ENCODE data around the gene KCND2.
"Not testable (repeated sequence)": the region's sequence is repeated elsewhere in the genome, so short reads cannot be mapped to it uniquely, and the experiment has no call there.

The KCND2 gene

GRCh38 chr7:120502825-120503224 lies 229.8 kb downstream of the KCND2 start:
- no peak for DNase-seq

- no peak for DNase-seq
These were observed 231.4 kb downstream of the KCND2 start for GRCh38 chr7:120504386-120504785.

DNA sequence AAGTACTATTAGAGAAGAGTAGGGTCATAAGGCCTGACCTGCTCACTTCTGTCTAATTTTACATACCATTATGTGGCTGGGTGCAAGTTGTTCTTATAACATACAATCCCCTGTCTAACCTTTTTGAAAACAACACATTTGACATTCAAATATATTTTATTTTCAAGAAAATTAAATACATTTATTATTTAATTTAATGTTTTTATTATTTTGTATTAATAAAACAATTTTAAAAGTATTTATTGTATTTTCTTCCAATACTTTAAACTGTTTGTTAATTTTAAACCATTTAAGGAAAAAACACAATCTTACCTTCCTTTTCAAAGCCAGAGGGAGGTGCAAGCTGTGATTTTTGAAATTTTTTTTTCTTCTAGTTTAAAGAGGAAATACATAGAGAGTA lies 232.8 kb downstream of the KCND2 start:
- no peak for DNase-seq

DNA sequence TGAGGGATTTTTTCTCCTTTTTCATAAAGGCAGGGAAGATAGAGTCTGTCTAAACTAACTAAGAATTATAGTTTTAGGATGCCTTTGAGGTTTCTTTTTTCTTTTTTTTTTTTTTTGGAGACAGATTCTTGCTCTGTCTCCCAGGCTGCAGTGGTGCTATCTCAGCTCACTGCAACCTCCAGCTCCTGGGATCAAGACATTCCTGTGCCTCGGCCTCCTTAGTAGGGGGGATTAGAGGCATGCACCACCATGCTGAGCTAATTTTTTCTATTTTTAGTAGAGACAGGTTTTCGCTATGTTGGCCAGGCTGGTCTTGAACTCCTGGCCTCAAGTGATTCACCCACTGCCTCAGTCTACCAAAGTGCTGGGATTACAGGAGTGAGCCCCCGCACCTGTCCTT lies 239.7 kb downstream of the KCND2 start:
- DNase-seq: no peak

- DNase-seq: no peak
These were observed 246.2 kb downstream of the KCND2 start for GRCh38 chr7:120519224-120519623.

- DNase-seq: no peak
These were observed 249.1 kb downstream of the KCND2 start for GRCh38 chr7:120521761-120522737.

- DNase-seq: no peak
These were observed 251.0 kb downstream of the KCND2 start for GRCh38 chr7:120523985-120524384.

- DNase-seq: no peak
These were observed 254.0 kb downstream of the KCND2 start for GRCh38 chr7:120526902-120527509.

- no peak for DNase-seq
These were observed 256.8 kb downstream of the KCND2 start for GRCh38 chr7:120529736-120530135.

- no peak for DNase-seq
These were observed 265.4 kb downstream of the KCND2 start for GRCh38 chr7:120538335-120538734.

GRCh38 chr7:120539321-120539720 lies 266.3 kb downstream of the KCND2 start:
- DNase-seq: no peak

DNA sequence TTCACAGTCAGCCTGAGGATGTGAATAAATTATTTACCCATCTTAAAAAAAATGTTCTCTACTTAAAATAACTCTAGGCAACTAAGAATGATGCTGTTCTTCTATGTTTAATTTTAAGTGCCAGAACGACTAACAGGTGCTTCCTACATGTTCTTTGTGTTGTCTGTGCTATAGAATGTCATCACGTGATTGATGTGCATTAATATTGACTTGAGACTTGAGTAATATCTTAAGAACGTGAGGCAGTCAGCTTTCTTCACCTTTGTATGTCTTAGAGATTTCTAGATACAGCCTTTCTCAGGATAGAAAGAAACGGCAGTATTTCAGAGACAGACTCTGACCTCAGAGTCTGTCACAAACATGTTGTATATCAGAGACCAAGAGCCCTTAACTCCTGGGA lies 274.6 kb downstream of the KCND2 start:
- DNase-seq: no peak

- DNase-seq: no peak
These were observed 277.6 kb downstream of the KCND2 start for GRCh38 chr7:120550494-120551048.

DNA sequence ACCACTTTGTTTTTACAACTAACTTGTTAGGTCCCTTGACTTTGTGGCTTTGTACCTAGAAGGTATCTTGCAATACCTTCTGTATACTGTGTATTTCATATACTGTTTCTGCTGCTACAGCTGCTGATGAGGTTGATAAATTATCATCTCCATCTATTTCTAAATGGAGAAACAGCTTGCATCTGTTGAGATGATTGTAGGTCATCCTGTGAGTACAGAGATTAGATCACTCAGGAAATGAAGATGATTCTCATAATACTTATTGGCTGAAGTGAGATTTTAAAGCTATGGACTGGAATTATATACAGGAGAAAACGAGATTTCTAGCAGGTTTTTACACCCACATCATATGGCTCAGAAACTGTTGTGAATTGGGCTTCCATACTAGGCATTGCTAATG lies 280.5 kb downstream of the KCND2 start:
- DNase-seq: no peak

DNA sequence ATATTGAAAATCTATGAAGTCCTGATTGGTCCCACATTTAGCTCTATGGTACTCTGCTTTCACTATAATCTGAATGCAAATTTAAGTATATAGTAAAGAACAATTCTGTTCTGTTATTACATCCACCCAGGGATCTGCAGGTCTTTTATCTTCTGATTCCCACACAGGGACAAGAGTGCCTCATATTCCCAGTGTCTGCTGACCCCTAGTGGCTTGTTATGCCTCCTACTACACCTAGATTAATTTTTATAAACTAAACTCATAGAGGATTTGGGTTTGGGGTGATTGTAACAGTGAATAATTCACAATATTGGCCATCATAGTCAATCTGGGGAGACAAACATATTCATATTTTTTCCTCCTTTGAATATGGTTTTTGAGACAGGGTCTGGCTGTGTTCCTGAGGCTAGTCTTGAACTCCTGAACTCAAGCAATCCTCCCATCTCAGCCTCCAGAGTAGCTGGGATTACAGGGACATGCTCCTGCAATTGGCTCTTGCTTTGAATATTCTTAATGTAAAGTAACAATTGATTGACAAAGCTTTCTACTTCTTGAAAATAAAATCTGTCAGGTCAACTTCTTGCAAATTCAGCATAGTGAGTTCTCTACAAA lies 282.1 kb downstream of the KCND2 start:
- DNase-seq: no peak

DNA sequence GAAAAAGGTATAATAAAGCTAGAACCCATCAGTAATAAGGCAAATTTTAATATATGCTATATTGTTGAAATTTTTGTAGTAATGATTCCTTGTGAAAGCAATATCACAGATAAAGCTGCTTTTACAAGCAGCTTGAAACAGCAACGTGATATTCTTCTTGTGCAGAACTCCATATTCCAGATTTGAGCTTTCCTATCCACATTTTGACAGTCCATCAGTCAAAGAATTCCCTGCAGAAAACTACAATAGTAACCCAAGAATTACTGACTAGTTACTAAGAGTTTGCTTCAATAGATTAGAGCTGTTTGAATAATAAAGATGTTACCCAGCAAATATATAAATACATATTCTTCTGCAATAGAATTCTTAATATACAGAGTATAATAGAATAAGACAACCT lies 291.2 kb downstream of the KCND2 start:
- DNase-seq: no peak

DNA sequence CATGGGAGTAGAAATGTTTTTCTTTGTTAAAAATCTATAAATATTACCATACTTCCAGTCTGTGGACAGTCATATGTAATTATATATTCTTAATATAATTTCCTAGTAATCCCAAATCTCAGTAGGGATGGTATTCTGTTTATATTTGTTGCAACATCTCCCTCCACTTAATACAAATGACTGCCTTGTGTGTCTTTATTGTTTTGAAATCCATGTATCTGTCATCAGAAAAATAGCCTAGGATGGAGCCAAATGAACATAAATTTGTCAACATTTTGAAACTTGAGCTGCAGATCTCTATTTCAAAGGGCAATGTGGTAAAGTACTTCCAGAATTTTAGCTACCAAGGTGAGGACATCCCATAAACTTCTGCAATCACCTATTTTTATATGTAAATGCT lies 294.2 kb downstream of the KCND2 start:
- no peak for DNase-seq

DNA sequence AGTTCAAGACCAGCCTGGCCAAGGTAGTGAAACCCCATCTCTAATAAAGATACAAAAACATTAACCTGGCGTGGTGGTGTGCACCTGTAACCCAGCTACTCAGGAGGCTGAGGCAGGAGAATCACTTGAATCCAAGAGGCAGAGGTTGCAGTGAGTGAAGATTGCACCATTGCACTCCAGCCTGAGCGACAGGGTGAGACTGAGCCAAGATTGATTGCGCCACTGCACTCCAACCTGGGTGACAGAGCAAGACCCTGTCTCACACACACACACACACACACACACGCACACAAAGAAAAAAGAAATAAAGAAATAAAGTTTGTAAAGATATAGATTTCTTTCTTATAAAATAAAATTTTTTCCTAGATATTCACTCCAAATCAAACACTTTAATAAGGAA lies 305.7 kb downstream of the KCND2 start:
- not testable (repeated sequence) for DNase-seq

- DNase-seq: no peak
These were observed 309.9 kb downstream of the KCND2 start for GRCh38 chr7:120582916-120583315.

DNA sequence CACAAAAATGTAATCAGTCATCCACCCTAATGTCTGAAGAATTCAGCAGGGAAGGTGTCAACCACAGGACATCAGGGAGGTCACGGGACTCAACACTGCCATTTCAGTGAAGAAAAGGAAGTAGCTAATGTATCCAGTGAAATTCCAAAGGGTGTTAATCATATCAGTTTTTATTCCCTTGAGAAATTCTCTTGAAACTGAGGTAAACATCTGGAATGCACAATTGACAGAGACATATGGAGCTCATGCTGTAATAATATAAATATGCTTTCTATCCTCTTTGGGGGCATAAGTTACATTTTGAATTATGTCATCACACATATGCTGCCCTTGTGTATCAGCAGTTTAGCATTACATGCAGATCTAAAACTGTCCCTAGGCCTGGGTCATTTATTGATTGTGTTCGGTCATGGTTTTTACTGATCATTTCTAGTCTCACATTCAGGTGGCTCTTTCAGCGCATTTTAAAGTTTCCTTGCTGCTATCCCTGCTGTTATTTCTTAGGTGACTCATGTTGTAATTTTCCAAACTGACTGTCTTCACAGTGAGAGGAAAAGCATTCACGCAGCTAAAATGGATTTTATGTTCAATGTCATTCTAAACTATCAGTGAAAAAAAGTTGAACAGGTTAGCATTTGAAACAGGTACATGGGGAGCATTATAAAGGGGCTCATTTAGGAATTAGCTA lies 311.1 kb downstream of the KCND2 start:
- no peak for DNase-seq

DNA sequence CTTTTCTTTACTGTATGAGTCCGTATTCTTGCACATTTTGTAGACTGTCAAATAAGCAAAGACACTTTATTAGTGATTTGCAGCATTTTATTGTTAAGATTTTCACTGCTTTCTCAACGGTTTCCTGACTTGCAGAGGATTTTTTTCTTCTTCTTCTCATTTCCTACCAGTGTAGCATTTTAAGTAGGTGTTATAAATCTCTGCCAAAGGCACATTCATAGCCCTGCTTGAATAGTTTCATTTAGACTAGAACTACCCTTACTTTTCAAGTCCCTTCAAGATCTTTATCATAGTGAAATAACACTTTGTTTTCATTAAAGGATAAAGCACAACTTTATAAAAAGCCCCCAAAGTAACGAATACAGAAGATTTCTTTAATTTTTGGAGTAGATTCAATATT lies 313.6 kb downstream of the KCND2 start:
- DNase-seq: no peak

GRCh38 chr7:120587243-120587642 lies 314.3 kb downstream of the KCND2 start:
- no peak for DNase-seq

DNA sequence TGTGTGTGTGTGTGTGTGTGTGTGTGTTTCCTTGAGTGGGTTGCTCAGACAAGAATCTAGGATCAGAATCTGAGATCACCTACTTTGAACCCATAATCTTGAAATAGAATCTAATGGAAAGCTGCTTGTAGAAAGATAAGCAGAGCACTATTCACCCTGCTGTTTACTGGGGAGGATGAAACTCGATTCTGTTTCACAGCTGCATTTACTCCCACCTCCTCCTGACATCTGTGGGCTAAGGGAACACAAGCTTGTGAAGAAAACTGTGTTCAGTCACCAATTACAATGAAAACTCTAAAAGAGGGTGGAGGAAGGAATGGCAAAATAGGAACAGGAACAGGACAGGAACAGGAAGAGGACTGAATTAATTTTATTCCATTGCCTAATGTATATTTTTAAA lies 315.4 kb downstream of the KCND2 start:
- DNase-seq: no peak
